ENCODE measurements around the gene UROC1.
A peak's percentile ranks its signal among the peaks of the same experiment; 100 is the strongest.

The UROC1 gene

DNA sequence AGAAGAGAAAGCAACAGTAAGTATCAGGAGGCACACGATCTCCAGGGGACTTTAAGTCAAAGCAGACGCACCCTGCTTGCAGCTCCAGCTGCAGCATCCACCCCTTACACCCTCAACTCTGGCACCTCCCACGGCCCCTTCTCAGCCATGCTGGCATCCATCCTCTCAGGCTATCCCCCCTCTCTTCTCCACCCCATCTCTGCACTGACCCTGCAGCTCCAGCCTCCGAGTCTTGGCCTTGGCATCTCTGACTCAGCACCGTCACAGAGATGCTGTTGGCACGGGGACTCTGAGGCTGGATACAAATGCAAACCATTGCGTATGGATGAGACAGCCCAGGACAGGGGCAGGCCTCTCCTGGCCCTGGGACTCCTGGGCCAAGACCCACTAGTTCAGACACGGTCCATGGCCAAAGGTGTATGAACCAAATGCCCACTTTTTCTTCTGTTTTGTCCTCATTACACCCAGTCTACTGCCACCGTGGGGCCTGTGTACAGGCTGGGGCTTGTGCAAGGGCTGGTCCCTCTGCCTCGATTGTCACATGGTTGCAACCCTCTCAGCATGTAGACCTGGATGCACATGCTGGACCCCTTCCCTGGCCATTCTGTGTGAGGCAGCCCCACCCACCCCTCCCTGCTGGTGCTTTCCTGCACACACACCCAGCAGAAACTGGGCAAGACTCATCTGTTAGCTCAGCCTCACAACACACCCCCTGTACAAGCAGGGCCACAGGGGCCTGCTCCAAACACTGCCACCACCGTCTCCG lies 23.2 kb downstream of the UROC1 start:
- no peak for DNase-seq

DNA sequence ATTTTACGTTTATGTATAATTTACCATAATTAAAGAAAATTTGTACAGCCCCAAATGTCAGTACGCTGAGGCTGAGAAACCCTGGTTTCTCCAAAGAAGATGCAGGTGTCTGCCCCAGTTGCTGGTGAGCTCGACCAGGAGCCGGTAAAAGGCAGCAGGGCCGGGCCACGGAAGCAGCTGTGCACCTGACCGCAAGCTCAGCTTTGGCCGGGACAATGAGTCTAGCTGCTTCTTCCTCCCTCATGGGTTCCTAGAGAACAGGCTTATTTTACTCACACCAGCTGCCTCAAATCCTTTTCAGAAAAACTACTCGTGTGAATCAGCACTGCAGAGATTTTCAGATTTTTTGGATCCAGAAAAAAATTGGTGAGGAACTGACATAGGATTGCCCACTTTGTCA lies 23.8 kb downstream of the UROC1 start:
- peak; percentile 10 for DNase-seq

- DNase-seq = no peak
These were observed 24.5 kb downstream of the UROC1 start for GRCh38 chr3:126493051-126493450.

DNA sequence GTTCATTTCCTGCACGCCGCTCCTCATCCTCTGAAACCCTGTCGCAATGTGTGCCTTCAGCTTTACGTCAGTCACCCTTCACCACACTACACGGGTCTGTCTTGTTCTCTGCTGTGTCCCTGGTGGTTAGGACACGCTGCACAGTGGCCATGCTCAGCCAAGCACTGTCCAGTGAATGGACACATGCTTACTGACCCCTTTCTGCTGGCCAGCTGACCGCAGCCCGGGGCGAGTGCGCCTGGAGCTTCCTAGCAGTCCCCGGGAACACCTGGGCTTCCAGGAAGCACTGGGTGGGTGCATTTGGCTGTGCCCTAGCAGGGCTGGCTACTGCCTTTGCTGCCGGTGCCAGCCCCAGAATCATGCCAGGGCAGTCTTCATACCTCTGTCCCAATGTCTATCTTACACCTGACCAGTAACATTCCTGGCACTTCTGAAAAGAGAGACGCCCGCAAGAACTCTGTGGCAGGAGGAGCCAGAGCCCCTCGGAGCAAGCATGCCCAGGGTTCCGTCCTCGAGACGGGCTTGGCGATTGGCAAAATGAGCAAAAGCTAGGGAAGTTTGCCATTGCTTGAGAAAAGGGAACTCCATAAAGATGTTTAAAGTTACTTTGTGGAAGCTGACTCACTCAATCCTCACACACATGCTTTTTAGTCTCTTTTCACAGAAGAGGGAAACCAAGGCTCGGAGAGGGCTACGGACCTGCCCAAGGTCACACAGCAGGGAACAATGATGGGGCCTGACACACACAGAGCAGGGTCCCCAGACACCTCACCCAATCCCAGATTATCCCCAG lies 26.2 kb downstream of the UROC1 start:
- DNase-seq = no peak

GRCh38 chr3:126490619-126491018 lies 27.0 kb downstream of the UROC1 start:
- no peak for DNase-seq

GRCh38 chr3:126488886-126489569 lies 28.5 kb downstream of the UROC1 start:
- DNase-seq = no peak

DNA sequence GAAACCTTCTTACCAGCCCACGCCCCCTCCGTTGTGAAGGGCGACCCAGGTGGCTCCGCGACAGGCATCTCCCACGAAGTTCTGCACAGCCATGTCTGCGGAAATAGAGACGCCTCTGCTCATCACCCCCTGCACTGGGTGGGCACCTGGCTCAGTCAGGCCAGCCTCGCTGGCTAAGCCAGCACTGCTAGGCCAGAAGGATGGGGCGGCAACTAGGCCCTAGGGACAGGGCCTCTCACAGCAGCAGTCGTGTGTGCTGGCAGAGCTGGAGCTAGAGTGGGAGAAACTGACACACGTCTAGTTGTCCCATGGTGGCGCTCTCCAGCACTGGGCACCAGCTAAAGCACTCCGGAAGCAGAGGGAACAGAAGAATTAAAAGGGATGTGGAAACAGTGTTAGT lies 29.4 kb downstream of the UROC1 start:
- no peak for DNase-seq

DNA sequence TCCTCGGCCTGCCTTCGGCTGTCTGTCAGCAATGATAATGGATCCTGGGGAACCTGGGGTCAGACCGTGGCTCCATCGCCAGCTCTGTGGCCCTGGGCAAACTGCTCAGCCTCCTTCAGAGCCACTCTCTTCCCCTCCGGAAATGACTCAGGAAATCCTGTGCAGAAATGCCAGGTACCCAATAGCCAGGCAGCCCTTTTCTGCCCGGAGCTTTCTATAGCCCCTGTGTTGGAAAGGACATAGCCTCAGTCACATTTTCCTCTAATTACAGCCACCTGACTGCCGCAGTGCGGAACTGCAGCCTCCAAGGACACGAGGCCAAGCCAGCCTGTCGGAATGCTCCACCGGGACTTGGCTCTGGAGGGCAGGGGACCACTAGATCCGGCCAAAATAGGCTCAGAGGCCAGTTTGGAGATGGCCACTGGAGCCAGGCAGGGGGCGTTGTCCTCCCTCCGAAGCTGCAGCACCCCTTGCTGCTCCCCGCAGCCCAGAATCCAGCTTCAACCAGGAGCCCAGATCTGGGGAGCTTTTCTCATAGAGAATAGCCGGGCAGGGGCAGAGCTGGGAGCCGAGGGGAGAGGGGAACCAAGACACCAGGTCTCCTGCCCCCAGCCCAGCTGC lies 30.3 kb downstream of the UROC1 start:
- peak; percentile 47 for DNase-seq

DNA sequence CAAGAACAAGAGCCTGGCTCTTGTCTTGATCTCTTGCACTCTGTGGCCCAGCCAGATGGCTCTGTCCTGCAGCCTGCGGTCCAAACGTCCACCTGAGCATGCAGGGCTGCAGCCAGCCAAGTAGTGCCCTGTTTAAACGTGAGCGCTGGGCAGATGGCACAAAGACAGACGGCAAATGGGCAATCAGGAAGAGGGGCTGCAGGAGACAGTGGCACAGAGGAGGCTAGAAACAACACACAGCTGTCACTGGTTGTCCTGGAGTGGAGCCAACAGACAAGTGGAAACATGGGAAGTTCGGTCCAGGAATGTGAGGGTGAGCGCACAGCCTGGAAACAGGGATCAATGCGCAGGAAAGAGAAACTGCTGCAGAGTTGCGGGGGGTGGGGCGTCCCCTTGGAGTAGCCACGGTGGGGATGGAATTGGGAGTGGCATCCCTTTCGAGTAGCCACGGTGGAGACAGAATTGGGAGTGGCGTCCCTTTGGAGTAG lies 31.2 kb downstream of the UROC1 start:
- DNase-seq = no peak

- DNase-seq = no peak
These were observed 31.6 kb downstream of the UROC1 start for GRCh38 chr3:126485956-126486355.

GRCh38 chr3:126485176-126485897 lies 32.2 kb downstream of the UROC1 start:
- DNase-seq = no peak

DNA sequence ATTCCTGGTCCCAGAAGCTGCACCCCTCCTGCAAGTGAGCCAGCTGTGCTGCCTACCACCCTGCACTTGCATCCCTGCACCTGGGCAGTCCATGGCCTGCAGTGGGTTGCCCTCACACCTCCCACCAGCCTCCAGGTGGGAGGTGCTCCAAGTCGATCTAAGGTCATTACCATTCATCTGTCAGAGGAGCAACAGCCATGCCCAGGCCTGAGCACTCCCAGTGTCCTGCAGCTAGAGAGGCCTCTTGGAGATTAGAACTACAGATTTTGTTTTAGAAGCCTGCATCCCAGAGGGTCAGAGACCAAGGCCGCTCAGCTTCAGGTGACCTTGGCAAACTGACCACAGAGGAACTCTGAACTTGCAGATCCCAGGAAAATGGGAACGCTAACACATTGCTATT lies 32.9 kb downstream of the UROC1 start:
- no peak for DNase-seq

DNA sequence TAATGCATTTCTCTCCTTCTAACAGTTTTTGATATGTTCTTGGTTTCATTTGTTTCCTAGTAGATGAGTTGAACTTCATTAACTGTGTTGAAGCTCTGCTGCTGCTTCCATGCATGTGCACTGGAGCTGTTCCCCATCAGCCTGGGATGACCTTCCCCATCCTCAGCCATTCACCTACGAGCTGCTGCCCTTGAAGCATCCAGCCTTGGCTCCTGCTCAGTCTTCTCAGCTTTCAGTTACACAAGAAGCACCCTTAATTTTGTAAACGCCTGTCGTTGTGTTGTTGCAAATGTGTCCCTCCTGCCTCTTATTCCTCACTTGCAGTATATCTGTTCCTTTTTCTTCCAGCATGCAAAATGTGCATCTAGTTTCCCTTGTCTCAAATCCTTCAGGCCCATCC lies 33.4 kb downstream of the UROC1 start:
- DNase-seq = no peak

DNA sequence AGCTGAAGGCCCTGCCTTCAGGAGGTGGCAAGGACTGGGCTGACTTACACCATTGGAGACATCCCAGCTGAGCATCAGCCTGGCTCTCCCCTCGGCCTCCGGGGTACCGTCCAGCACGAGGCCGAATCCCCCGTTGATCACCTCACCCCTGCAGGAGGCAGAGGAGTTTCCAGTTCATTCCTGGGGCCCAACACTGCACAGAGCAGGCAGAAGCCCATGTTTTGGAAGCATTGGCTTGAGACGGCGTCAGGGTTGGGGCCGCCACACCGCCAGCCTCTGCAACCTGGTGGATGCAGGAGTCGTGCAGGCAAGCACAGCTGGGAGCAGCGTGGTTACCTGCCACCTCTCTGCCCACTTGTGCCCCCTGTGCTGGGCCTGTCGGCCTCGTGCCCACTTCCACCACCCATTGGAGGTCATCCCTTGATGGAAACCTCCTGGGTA lies 34.2 kb downstream of the UROC1 start:
- no peak for DNase-seq

GRCh38 chr3:126482503-126483255 lies 34.9 kb downstream of the UROC1 start:
- no peak for DNase-seq

GRCh38 chr3:126481808-126482502 lies 35.6 kb downstream of the UROC1 start:
- no peak for DNase-seq

- DNase-seq = no peak
These were observed 36.7 kb downstream of the UROC1 start for GRCh38 chr3:126480861-126481260.

DNA sequence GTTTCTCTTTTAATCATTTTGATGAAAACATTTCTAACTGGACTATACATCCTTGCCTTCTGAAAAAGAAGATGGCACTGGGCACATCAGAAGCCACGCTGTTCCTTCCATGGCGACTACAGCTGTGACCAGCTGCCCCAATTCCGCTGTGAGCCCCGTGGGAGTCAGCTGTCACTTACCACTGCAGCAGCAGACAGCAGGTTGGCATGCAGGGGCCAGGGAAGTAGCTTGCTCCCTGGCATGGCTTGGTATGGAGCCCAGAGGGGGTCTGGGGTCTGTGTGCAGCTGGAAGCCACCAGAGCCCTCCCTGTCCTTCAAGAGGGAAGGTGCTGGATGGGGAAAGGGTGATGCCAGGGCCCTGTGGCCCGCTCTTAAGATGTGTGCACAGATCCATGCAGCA lies 37.4 kb downstream of the UROC1 start:
- no peak for DNase-seq

- DNase-seq = no peak
These were observed 37.9 kb downstream of the UROC1 start for GRCh38 chr3:126479642-126480041.

GRCh38 chr3:126478581-126479310 lies 38.8 kb downstream of the UROC1 start:
- DNase-seq = no peak

Measured in activated CD4-positive, alpha-beta T cell treated with anti-CD3 and anti-CD28 coated beads, Interleukin-2, amount 50 U/mL, for 16 hours (primary cell).